Upper lobe of right lung (tissue), 1 donor: ENCODE results near the gene RFX1. TPM values are rescaled to one million over a fixed set of nuclear protein-coding genes. Genes with fewer than 3 reads are reported as not detected.
"Not testable (repeated sequence)": the region's sequence is repeated elsewhere in the genome, so short reads cannot be mapped to it uniquely, and the experiment has no call there.

Experiments
- ATAC-seq: fragments of 200-7000 bp; cut with Tn5 transposase; one replicate; pipeline ENCODE4 v1.9.1; 2020; ENCODE audit warnings: mild to moderate bottlenecking, moderate library complexity
- DNase-seq: peaks from one replicate; pipeline ENCODE4 v3.0.0-alpha.2; 2020
- H3K27ac ChIP-seq: fragments of 200-600 bp; one replicate; pipeline ENCODE4 v1.8.0; 2022
- H3K27me3 ChIP-seq: fragments of 200-600 bp; one replicate; pipeline ENCODE4 v1.8.0; 2022; ENCODE audit warnings: mild to moderate bottlenecking
- H3K36me3 ChIP-seq: fragments of 200-600 bp; one replicate; pipeline ENCODE4 v1.8.0; 2022
- H3K4me1 ChIP-seq: fragments of 200-600 bp; one replicate; pipeline ENCODE4 v1.8.0; 2022
- H3K4me3 ChIP-seq: fragments of 200-600 bp; one replicate; pipeline ENCODE4 v1.8.0; 2022; ENCODE audit warnings: mild to moderate bottlenecking
- H3K9me3 ChIP-seq: fragments of 200-600 bp; one replicate; pipeline ENCODE4 v1.8.0; 2022
- intact Hi-C: fragments of 100-400 bp; cut with DNase I; formaldehyde crosslinking; loops from one replicate; pipeline ENCODE4 v1.11.0; 2022
- total RNA-seq: library from RNA; stranded (reverse); fragmentation: NEBNext Ultra II Directional; extraction: Animal tissue kit (Norgen Biotek cat#: 25700); gene quantifications from one replicate; pipeline ENCODE4 v1.2.1, GENCODE V29; 2021
- TF ChIP-seq, protein P1 (sequence below): fragments of 200-600 bp; IDR thresholded peaks from one replicate; pipeline ENCODE4 v1.8.0; 2022; ENCODE audit warnings: antibody characterized with exemption
- donor health status: DM: no; HTN: yes; CAD: no; lungs with severe emphysema.

The RFX1 gene
- total RNA-seq, 1 donor from 2014 or later, result 17.8 TPM

- H3K4me1 ChIP-seq, result peaks cover 13% of the 10 kb centered on the region
- intact Hi-C loops, result no loop called here
- ATAC-seq (peak; percentile 86), DNase-seq (peak; percentile 87)
- peaks cover 13% of the 10 kb centered on the region for H3K36me3 ChIP-seq
- H3K9me3 ChIP-seq, result no peaks in the 10 kb centered on the region
- H3K4me3 ChIP-seq, result peak overlapping the region; percentile 48
- TF ChIP-seq, protein P1, sequence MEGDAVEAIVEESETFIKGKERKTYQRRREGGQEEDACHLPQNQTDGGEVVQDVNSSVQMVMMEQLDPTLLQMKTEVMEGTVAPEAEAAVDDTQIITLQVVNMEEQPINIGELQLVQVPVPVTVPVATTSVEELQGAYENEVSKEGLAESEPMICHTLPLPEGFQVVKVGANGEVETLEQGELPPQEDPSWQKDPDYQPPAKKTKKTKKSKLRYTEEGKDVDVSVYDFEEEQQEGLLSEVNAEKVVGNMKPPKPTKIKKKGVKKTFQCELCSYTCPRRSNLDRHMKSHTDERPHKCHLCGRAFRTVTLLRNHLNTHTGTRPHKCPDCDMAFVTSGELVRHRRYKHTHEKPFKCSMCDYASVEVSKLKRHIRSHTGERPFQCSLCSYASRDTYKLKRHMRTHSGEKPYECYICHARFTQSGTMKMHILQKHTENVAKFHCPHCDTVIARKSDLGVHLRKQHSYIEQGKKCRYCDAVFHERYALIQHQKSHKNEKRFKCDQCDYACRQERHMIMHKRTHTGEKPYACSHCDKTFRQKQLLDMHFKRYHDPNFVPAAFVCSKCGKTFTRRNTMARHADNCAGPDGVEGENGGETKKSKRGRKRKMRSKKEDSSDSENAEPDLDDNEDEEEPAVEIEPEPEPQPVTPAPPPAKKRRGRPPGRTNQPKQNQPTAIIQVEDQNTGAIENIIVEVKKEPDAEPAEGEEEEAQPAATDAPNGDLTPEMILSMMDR, result no peak
- no peaks in the 10 kb centered on the region for H3K27me3 ChIP-seq
- H3K27ac ChIP-seq, result peak overlapping the region; percentile 68
Observed at GRCh38 chr19:13978351-13979243, 27.5 kb downstream of the RFX1 start.

- Histone ChIP-seq H3K27ac (peak overlapping the region; percentile 68), H3K4me1 (peaks cover 13% of the 10 kb centered on the region), H3K27me3 (no peaks in the 10 kb centered on the region), H3K4me3 (no peak overlapping the region), H3K36me3 (peaks cover 21% of the 10 kb centered on the region), H3K9me3 (no peaks in the 10 kb centered on the region)
- ATAC-seq (no peak), DNase-seq (no peak)
- TF ChIP-seq, protein P1, result no peak
- intact Hi-C loops, result no loop called here
Observed at GRCh38 chr19:13977803-13978202, 28.3 kb downstream of the RFX1 start.

GRCh38 chr19:13976446-13976845 is 29.7 kb downstream of the RFX1 start:
- Histone ChIP-seq H3K4me1 (peaks cover 13% of the 10 kb centered on the region), H3K27me3 (no peaks in the 10 kb centered on the region), H3K27ac (no peak overlapping the region), H3K9me3 (no peaks in the 10 kb centered on the region), H3K36me3 (peaks cover 30% of the 10 kb centered on the region), H3K4me3 (no peak overlapping the region)
- ATAC-seq (no peak), DNase-seq (no peak)
- intact Hi-C loops, result no loop called here
- TF ChIP-seq, protein P1, result no peak

DNA sequence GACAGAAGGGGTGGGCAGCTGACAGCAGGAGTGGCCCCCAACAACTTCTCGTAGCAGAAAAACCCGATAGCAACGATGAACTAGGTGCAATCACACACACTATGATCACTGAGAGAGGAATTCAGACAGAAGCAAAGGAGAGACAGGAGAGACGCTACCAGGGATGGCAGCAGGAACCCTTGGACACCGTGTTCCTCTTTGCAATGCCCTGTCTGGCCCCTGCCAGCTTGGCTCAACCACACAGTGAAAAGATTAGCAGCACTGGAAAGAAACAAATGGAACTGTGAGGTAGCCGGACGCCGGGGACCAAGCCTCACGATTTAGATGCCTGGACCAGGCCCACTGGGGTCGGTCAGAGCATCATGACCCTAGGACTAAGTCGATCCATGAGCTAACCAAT is 30.2 kb downstream of the RFX1 start:
- peaks cover 30% of the 10 kb centered on the region for H3K36me3 ChIP-seq
- ATAC-seq (no peak), DNase-seq (no peak)
- H3K27me3 ChIP-seq, result no peaks in the 10 kb centered on the region
- peaks cover 13% of the 10 kb centered on the region for H3K4me1 ChIP-seq
- no peak overlapping the region for H3K4me3 ChIP-seq
- TF ChIP-seq, protein P1, result no peak
- H3K27ac ChIP-seq, result no peak overlapping the region
- intact Hi-C loops, result no loop called here
- H3K9me3 ChIP-seq, result no peaks in the 10 kb centered on the region

GRCh38 chr19:13974073-13974472 is 32.0 kb downstream of the RFX1 start:
- DNase-seq (no peak), ATAC-seq (peak; percentile 26)
- TF ChIP-seq, protein P1, result no peak
- intact Hi-C loops, result no loop called here
- Histone ChIP-seq H3K27me3 (no peaks in the 10 kb centered on the region), H3K27ac (no peak overlapping the region), H3K36me3 (peaks cover 39% of the 10 kb centered on the region), H3K9me3 (no peaks in the 10 kb centered on the region), H3K4me1 (peaks cover 8% of the 10 kb centered on the region), H3K4me3 (no peak overlapping the region)

- ATAC-seq, H3K4me1 ChIP-seq, H3K27me3 ChIP-seq, DNase-seq, H3K27ac ChIP-seq, H3K9me3 ChIP-seq, intact Hi-C loops, H3K4me3 ChIP-seq: not testable (repeated sequence)
- peaks cover 44% of the 10 kb centered on the region for H3K36me3 ChIP-seq
Observed at GRCh38 chr19:13973479-13973878, 32.6 kb downstream of the RFX1 start.
